Right lobe of liver (tissue), 4 donors: ENCODE measurements around the gene KIAA0319L.
"Not testable (repeated sequence)": the region's sequence is repeated elsewhere in the genome, so short reads cannot be mapped to it uniquely, and the experiment has no call there.

Experiments used
- POLR2A ChIP-seq: fragments of 450-650 bp; IDR thresholded peaks from one replicate; pipeline ENCODE4 v1.6.1; 2017; ENCODE audit warnings: antibody characterized with exemption, mild to moderate bottlenecking
- TF ChIP-seq, protein P1 (sequence below), 4 donors: fragments of 200-600 bp in 3 of 4; fragments of 450-650 bp in 1 of 4; IDR thresholded peaks; one replicate each; pipeline versions ENCODE4 v1.5.1 to v1.8.0; 2016 to 2022; ENCODE audit warnings: antibody characterized with exemption in 4 of 4, mild to moderate bottlenecking in 2 of 4
- donor health status: DM: no; HTN: no; CAD: no.
- donor health status: DM: no; HTN: no; CAD: no.
- donor health status: DM: no; HTN: yes; CAD: no.

- TF ChIP-seq, protein P1, sequence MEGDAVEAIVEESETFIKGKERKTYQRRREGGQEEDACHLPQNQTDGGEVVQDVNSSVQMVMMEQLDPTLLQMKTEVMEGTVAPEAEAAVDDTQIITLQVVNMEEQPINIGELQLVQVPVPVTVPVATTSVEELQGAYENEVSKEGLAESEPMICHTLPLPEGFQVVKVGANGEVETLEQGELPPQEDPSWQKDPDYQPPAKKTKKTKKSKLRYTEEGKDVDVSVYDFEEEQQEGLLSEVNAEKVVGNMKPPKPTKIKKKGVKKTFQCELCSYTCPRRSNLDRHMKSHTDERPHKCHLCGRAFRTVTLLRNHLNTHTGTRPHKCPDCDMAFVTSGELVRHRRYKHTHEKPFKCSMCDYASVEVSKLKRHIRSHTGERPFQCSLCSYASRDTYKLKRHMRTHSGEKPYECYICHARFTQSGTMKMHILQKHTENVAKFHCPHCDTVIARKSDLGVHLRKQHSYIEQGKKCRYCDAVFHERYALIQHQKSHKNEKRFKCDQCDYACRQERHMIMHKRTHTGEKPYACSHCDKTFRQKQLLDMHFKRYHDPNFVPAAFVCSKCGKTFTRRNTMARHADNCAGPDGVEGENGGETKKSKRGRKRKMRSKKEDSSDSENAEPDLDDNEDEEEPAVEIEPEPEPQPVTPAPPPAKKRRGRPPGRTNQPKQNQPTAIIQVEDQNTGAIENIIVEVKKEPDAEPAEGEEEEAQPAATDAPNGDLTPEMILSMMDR (IDR thresholded peaks at IDR 0.05), result not testable (repeated sequence)
- not testable (repeated sequence) for TF ChIP-seq POLR2A
Observed at GRCh38 chr1:35473216-35473615, 84.0 kb downstream of the KIAA0319L start.
